HG02970 (cell line): ENCODE measurements around the gene AGRN.
"Not testable (repeated sequence)": the region's sequence is repeated elsewhere in the genome, so short reads cannot be mapped to it uniquely, and the experiment has no call there.

Source experiments
- ATAC-seq: cut with Tn5 transposase; IDR thresholded peaks from one replicate; pipeline ENCODE4 v1.9.1; 2021; ENCODE audit warnings: mild to moderate bottlenecking, moderate library complexity, moderate number of reproducible peaks; ENCODE audit not compliant: unreplicated experiment, low FRiP score

AGRN gene

GRCh38 chr1:1049318-1050165 is 29.6 kb downstream of the AGRN start:
- ATAC-seq: no peak

GRCh38 chr1:1050577-1051052 is 30.7 kb downstream of the AGRN start:
- no peak for ATAC-seq

- ATAC-seq: no peak
Measured at GRCh38 chr1:1051127-1051810, 31.3 kb downstream of the AGRN start.

- no peak for ATAC-seq
Measured at GRCh38 chr1:1052003-1052840, 32.3 kb downstream of the AGRN start.

- no peak for ATAC-seq
Measured at GRCh38 chr1:1053022-1053421, 33.1 kb downstream of the AGRN start.

- no peak for ATAC-seq
Measured at GRCh38 chr1:1053682-1054081, 33.8 kb downstream of the AGRN start.

- ATAC-seq: no peak
Measured at GRCh38 chr1:1054099-1054700, 34.3 kb downstream of the AGRN start.

- ATAC-seq: no peak
Measured at GRCh38 chr1:1054971-1055370, 35.1 kb downstream of the AGRN start.

GRCh38 chr1:1055841-1056736 is 36.2 kb downstream of the AGRN start:
- no peak for ATAC-seq

- not testable (repeated sequence) for ATAC-seq
Measured at GRCh38 chr1:1057769-1058087, 37.8 kb downstream of the AGRN start.

GRCh38 chr1:1058088-1058905 is 38.4 kb downstream of the AGRN start:
- ATAC-seq: no peak

- peak; percentile 37 for ATAC-seq
Measured at GRCh38 chr1:1058921-1059493, 39.1 kb downstream of the AGRN start.

- peak; percentile 59 for ATAC-seq
Measured at GRCh38 chr1:1059494-1060280, 39.8 kb downstream of the AGRN start.

- ATAC-seq: no peak
Measured at GRCh38 chr1:1060281-1061000, 40.5 kb downstream of the AGRN start.

- no peak for ATAC-seq
Measured at GRCh38 chr1:1061682-1062345, 41.9 kb downstream of the AGRN start.

GRCh38 chr1:1062348-1063163 is 42.6 kb downstream of the AGRN start:
- ATAC-seq: no peak
